Esophagus squamous epithelium (tissue), 5 donors: ENCODE results near the gene SPARC. TPM values are rescaled to one million over a fixed set of nuclear protein-coding genes. Genes with fewer than 3 reads are reported as not detected.

ENCODE experiments used
- DNase-seq: peaks from one replicate; lab custom pipeline; 2025; lab: John Stamatoyannopoulos, UW
- H3K27ac ChIP-seq, 4 donors: fragments of 200-600 bp; sonication (generic); one replicate each; pipeline ENCODE4 v1.5.1; 2016 to 2019; ENCODE audit warnings: mild to moderate bottlenecking in 1 of 4
- H3K27me3 ChIP-seq, 4 donors: fragments of 200-600 bp; sonication (generic); 1 replicate in 3 of 4; 2 replicates in 1 of 4; pipeline versions ENCODE4 v1.5.1 to v1.6.0; 2017 to 2021; ENCODE audit warnings: antibody characterized with exemption in 1 of 4
- H3K36me3 ChIP-seq, 3 donors: fragments of 200-600 bp; sonication (generic); one replicate each; pipeline ENCODE4 v1.5.1; 2016 to 2019
- H3K4me1 ChIP-seq, 3 donors: fragments of 200-600 bp; sonication (generic); one replicate each; pipeline ENCODE4 v1.5.1; 2017 to 2019
- H3K4me3 ChIP-seq, 4 donors: fragments of 200-600 bp; sonication (generic); 1 replicate in 3 of 4; 2 replicates in 1 of 4; pipeline ENCODE4 v1.5.1; 2016 to 2019; ENCODE audit warnings: mild to moderate bottlenecking in 2 of 4, moderate library complexity in 1 of 4
- H3K9me3 ChIP-seq, 3 donors: fragments of 200-600 bp; sonication (generic); one replicate each; pipeline ENCODE4 v1.5.1; 2016 to 2019
- CTCF ChIP-seq, 6 experiments: fragments of 450-650 bp in 4 of 6; fragments of 200-600 bp in 2 of 6; sonication (generic) in 2 of 6; IDR thresholded peaks; one replicate each; pipeline ENCODE4 v1.5.1; 2016 to 2019; ENCODE audit warnings: antibody characterized with exemption in 6 of 6, mild to moderate bottlenecking in 4 of 6, moderate library complexity in 4 of 6
- POLR2A ChIP-seq, 4 donors: fragments of 450-650 bp; IDR thresholded peaks; one replicate each; pipeline ENCODE4 v1.6.1; 2017; ENCODE audit warnings: antibody characterized with exemption in 4 of 4, mild to moderate bottlenecking in 4 of 4, moderate library complexity in 3 of 4
- WGBS, 2 donors: methylation state at CpG; one replicate each; pipeline ENCODE4 v1.1.5; 2018; 5-methylcytosine and 5-hydroxymethylcytosine counted together
- intact Hi-C: fragments of 100-400 bp; cut with DNase I; formaldehyde crosslinking; loops from one replicate; pipeline ENCODE4 v1.15.0; 2022
- total RNA-seq, 4 donors: library from RNA; depleted of rRNA; stranded (reverse); fragments of >200 nt; gene quantifications; one replicate each; pipeline ENCODE4 v1.1.0, GENCODE V29; 2016
- donor health status: DM: yes; HTN: yes; CAD: no.

Gene SPARC
- total RNA-seq, 4 donors from 2014 or later = 14.9 to 164 (median 61.9) TPM

- DNase-seq = no peak
- Histone ChIP-seq H3K9me3 (no peaks in the 10 kb centered on the region), H3K4me1 (peaks cover 0 to 47% (median 12%) of the 10 kb centered on the region in 3 donors), H3K27ac (peak overlapping the region in 3 of 4 donors; percentile 56 to 83 (median 75)), H3K4me3 (no peak overlapping the region), H3K27me3 (no peaks in the 10 kb centered on the region), H3K36me3 (no peaks in the 10 kb centered on the region)
- intact Hi-C loops = no loop called here
- 68 to 85% methylated on average over 7 to 8 of the region's 8 CpGs for WGBS, 2 donors
- TF ChIP-seq POLR2A (IDR thresholded peaks at IDR 0.05) = no peak
- no peak for TF ChIP-seq CTCF (IDR thresholded peaks at IDR 0.05)
Observed at GRCh38 chr5:151697452-151697851, 10.7 kb upstream of the SPARC start.

GRCh38 chr5:151696470-151697061 lies 9.9 kb upstream of the SPARC start:
- peak; percentile 6 for DNase-seq
- Histone ChIP-seq H3K4me3 (peak overlapping the region in 1 of 4 donors; percentile 3), H3K4me1 (peaks cover 0 to 47% (median 12%) of the 10 kb centered on the region in 3 donors), H3K36me3 (no peaks in the 10 kb centered on the region), H3K27ac (peak overlapping the region; percentile 41 to 83 (median 79)), H3K9me3 (no peaks in the 10 kb centered on the region), H3K27me3 (no peaks in the 10 kb centered on the region)
- TF ChIP-seq POLR2A (IDR thresholded peaks at IDR 0.05) (no peak), CTCF (IDR thresholded peaks at IDR 0.05) (no peak)
- intact Hi-C loops = no loop called here
- WGBS, 2 donors = 38 to 51% methylated on average over 14 to 15 of the region's 20 CpGs

- H3K27ac ChIP-seq = peak overlapping the region in 3 of 4 donors; percentile 75 to 83 (median 83)
- no peak overlapping the region for H3K4me3 ChIP-seq
- peaks cover 0 to 46% (median 12%) of the 10 kb centered on the region in 3 donors for H3K4me1 ChIP-seq
- H3K27me3 ChIP-seq = no peaks in the 10 kb centered on the region
- no peaks in the 10 kb centered on the region for H3K36me3 ChIP-seq
- H3K9me3 ChIP-seq = no peaks in the 10 kb centered on the region
- intact Hi-C loops = no loop called here
- WGBS, 2 donors = 86 to 93% methylated on average over 1 of the region's 1 CpG
- TF ChIP-seq CTCF (IDR thresholded peaks at IDR 0.05) = no peak
- no peak for TF ChIP-seq POLR2A (IDR thresholded peaks at IDR 0.05)
- DNase-seq = no peak
Observed at GRCh38 chr5:151695464-151695863, 8.7 kb upstream of the SPARC start.

GRCh38 chr5:151694035-151694485 lies 7.3 kb upstream of the SPARC start:
- intact Hi-C loops = no loop called here
- DNase-seq = no peak
- H3K4me3 ChIP-seq = no peak overlapping the region
- no peak overlapping the region for H3K27ac ChIP-seq
- H3K27me3 ChIP-seq = no peaks in the 10 kb centered on the region
- H3K9me3 ChIP-seq = no peaks in the 10 kb centered on the region
- H3K36me3 ChIP-seq = no peaks in the 10 kb centered on the region
- peaks cover 0 to 32% (median 6%) of the 10 kb centered on the region in 3 donors for H3K4me1 ChIP-seq
- WGBS, 2 donors = 68 to 90% methylated on average over 2 to 3 of the region's 3 CpGs
- no peak for TF ChIP-seq CTCF (IDR thresholded peaks at IDR 0.05)
- TF ChIP-seq POLR2A (IDR thresholded peaks at IDR 0.05) = no peak

GRCh38 chr5:151692312-151692711 lies 5.6 kb upstream of the SPARC start:
- Histone ChIP-seq H3K27me3 (no peaks in the 10 kb centered on the region), H3K27ac (no peak overlapping the region), H3K4me3 (no peak overlapping the region), H3K36me3 (no peaks in the 10 kb centered on the region), H3K9me3 (no peaks in the 10 kb centered on the region), H3K4me1 (peaks cover 0 to 21% (median 0%) of the 10 kb centered on the region in 3 donors)
- DNase-seq = no peak
- TF ChIP-seq CTCF (IDR thresholded peaks at IDR 0.05) (no peak), POLR2A (IDR thresholded peaks at IDR 0.05) (no peak)
- WGBS, 2 donors = 27 to 33% methylated on average over 3 of the region's 3 CpGs
- intact Hi-C loops = no loop called here
